Chondrocyte (in vitro differentiated cells): ENCODE data around the gene PDXP. TPM values are rescaled to one million over a fixed set of nuclear protein-coding genes. Genes with fewer than 3 reads are reported as not detected.
A peak's percentile ranks its signal among the peaks of the same experiment; 100 is the strongest.
"Not testable (repeated sequence)": the region's sequence is repeated elsewhere in the genome, so short reads cannot be mapped to it uniquely, and the experiment has no call there.

Experiments
- DNase-seq: peaks from one replicate; pipeline ENCODE4 v3.0.0; 2021; ENCODE audit warnings: mixed read lengths, low spot score
- H3K27ac Mint-ChIP-seq: one replicate; pipeline ENCODE4 v1.8.0; 2021; ENCODE audit warnings: mild to moderate bottlenecking, moderate library complexity, mixed read lengths; ENCODE audit not compliant: unreplicated experiment
- H3K27me3 Mint-ChIP-seq: 2 replicates; pipeline ENCODE4 v1.8.0; 2021; ENCODE audit warnings: low read depth, mixed read lengths
- H3K36me3 Mint-ChIP-seq: 2 replicates; pipeline ENCODE4 v1.8.0; 2021; ENCODE audit warnings: low read depth, mixed read lengths
- H3K4me1 Mint-ChIP-seq: 2 replicates; pipeline ENCODE4 v1.8.0; 2021; ENCODE audit warnings: low read depth, mild to moderate bottlenecking, mixed read lengths
- H3K4me3 Mint-ChIP-seq: one replicate; pipeline ENCODE4 v1.8.0; 2021; ENCODE audit warnings: mild to moderate bottlenecking, moderate library complexity, mixed read lengths; ENCODE audit not compliant: unreplicated experiment
- H3K9me3 Mint-ChIP-seq: 2 replicates; pipeline ENCODE4 v1.8.0; 2021; ENCODE audit warnings: low read depth, mixed read lengths
- CTCF ChIP-seq: fragments of 200-600 bp; sonication (generic); IDR thresholded peaks from 2 replicates; pipeline ENCODE4 v1.5.0; 2021; ENCODE audit warnings: antibody characterized with exemption, mild to moderate bottlenecking, moderate library complexity
- total RNA-seq: library from RNA; stranded (reverse); gene quantifications from 3 replicates; pipeline ENCODE4 v1.2.1, GENCODE V29; 2021

PDXP gene
- total RNA-seq, 1 donor from 2014 or later = 14.8 TPM

- H3K36me3 Mint-ChIP-seq = peaks cover 16% of the 10 kb centered on the region
- no peak for DNase-seq
- peaks cover 21% of the 10 kb centered on the region for H3K4me1 Mint-ChIP-seq
- H3K9me3 Mint-ChIP-seq = no peaks in the 10 kb centered on the region
- TF ChIP-seq CTCF = no peak
- no peak overlapping the region for H3K4me3 Mint-ChIP-seq
- H3K27ac Mint-ChIP-seq = no peak overlapping the region
- no peaks in the 10 kb centered on the region for H3K27me3 Mint-ChIP-seq
Measured at GRCh38 chr22:37690901-37691504, 32.5 kb downstream of the PDXP start.

- DNase-seq = no peak
- no peak overlapping the region for H3K27ac Mint-ChIP-seq
- H3K27me3 Mint-ChIP-seq = no peaks in the 10 kb centered on the region
- H3K4me1 Mint-ChIP-seq = peaks cover 19% of the 10 kb centered on the region
- TF ChIP-seq CTCF = no peak
- peaks cover 16% of the 10 kb centered on the region for H3K36me3 Mint-ChIP-seq
- no peak overlapping the region for H3K4me3 Mint-ChIP-seq
- no peaks in the 10 kb centered on the region for H3K9me3 Mint-ChIP-seq
Measured at GRCh38 chr22:37692627-37693285, 34.2 kb downstream of the PDXP start.

DNA sequence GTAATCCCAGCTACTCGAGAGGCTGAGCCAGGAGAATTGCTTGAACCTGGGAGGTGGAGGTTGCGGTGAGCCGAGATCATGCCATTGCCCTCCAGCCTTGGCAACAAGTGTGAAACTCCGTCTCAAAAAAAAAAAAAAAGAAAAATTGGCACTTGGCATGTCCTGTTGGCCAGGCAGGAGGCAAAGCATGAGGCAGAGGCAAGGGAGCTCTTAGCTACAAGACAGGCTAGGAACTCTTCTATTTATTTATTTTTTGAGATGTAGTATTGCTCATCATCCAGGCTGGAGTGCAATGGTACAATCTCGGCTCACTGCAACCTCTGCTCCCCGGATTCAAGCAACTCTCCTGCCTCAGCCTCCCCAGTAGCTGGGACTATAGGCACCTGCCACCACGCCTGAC is 35.6 kb downstream of the PDXP start:
- H3K9me3 Mint-ChIP-seq, H3K27ac Mint-ChIP-seq, H3K27me3 Mint-ChIP-seq: not testable (repeated sequence)

DNA sequence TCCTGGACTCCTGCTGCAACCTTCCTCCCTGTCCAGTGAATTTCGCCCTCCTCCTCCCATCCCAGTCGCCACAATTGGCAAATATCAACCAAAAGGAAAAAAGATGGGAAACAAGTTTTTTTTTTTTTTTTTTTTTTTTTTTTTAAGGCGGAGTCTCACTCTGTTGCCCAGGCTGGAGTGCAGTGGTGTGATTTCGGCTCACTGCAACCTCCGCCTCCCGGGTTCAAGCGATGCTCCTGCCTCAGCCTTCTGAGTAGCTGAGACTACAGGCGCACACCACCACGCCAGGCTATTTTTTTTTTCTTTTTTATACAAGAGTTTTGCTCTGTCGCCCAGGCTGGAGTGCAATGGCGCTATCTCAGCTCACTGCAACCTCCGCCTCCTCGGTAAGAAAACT is 37.7 kb downstream of the PDXP start:
- H3K4me1 Mint-ChIP-seq = peaks cover 16% of the 10 kb centered on the region
- H3K27me3 Mint-ChIP-seq, DNase-seq, H3K9me3 Mint-ChIP-seq, H3K36me3 Mint-ChIP-seq: not testable (repeated sequence)
- peak overlapping the region; percentile 62 for H3K4me3 Mint-ChIP-seq
- peak overlapping the region; percentile 65 for H3K27ac Mint-ChIP-seq

More for the DNA sequence above, 35.6 kb downstream of the PDXP start:
- H3K4me1 Mint-ChIP-seq = peaks cover 16% of the 10 kb centered on the region
- H3K36me3 Mint-ChIP-seq = peaks cover 11% of the 10 kb centered on the region
- DNase-seq, H3K4me3 Mint-ChIP-seq: not testable (repeated sequence)

- Mint-ChIP-seq H3K36me3 (peaks cover 7% of the 10 kb centered on the region), H3K27me3 (no peaks in the 10 kb centered on the region), H3K9me3 (no peaks in the 10 kb centered on the region), H3K4me3 (peak within 1 kb of the TSS; percentile 62), H3K4me1 (peaks cover 16% of the 10 kb centered on the region), H3K27ac (peak within 1 kb of the TSS; percentile 73)
- DNase-seq = no peak
- peak; percentile 67 for TF ChIP-seq CTCF
Measured at GRCh38 chr22:37696657-37697537, 38.4 kb downstream of the PDXP start, which contains the start of gene TRIOBP. TSS of gene TRIOBP (plus strand) at chr22:37697048. CDS start at chr22:37701366, 4,318 bp downstream.

DNA sequence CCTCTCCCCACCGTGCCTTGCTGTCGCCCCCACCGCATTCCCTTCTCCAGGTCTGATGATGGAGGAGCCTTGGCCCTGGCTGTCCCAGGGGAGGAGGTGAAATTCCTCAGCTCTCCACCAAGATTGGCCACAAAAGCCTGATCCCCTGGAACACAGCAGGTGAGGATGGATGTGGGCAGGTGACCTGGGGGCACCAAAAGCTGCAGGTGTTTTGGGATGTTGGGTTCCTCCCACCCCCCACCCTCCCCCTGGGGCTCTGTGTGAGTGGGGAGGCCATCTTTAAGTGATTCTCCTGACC is 39.0 kb downstream of the PDXP start:
- peaks cover 16% of the 10 kb centered on the region for H3K4me1 Mint-ChIP-seq
- peaks cover 4% of the 10 kb centered on the region for H3K36me3 Mint-ChIP-seq
- no peak for DNase-seq
- TF ChIP-seq CTCF = no peak
- H3K27me3 Mint-ChIP-seq = no peaks in the 10 kb centered on the region
- no peak overlapping the region for H3K4me3 Mint-ChIP-seq
- no peak overlapping the region for H3K27ac Mint-ChIP-seq
- no peaks in the 10 kb centered on the region for H3K9me3 Mint-ChIP-seq
